ENCODE data around the gene RASGRP2.

GRCh38 chr11:64784813-64785581 is 41.1 kb upstream of the RASGRP2 start:
- TF ChIP-seq CTCF (conservative IDR thresholded peaks at IDR 0.05; ENCODE audit: low read depth in 2 of 2) (no peak), NANOG (IDR thresholded peaks at IDR 0.05; ENCODE audit: borderline replicate concordance) (no peak), REST (IDR thresholded peaks at IDR 0.05; ENCODE audit: unreplicated experiment) (no peak), POLR2AphosphoS5 (IDR thresholded peaks at IDR 0.05; ENCODE audit: low read depth) (no peak), EZH2 (IDR thresholded peaks at IDR 0.05; ENCODE audit: low read depth, unreplicated experiment) (no peak), ETS1 (IDR thresholded peaks at IDR 0.05) (no peak), CREB1 (CRISPR knock-in tag; IDR thresholded peaks at IDR 0.05; ENCODE audit: low read depth) (no peak)

Measured in GM23338 (cell line).